GM08714 (cell line): Measurements from ENCODE around the gene THSD4.

Source experiments
- H3K4me3 ChIP-seq: fragments of 200-500 bp; sonication (Bioruptor generic); 2 replicates; pipeline ENCODE4 v1.5.1; 2014; ENCODE audit warnings: mild to moderate bottlenecking, low read length, inconsistent platforms
- ZNF274 ChIP-seq: IDR thresholded peaks from 2 replicates; pipeline ENCODE4 v1.6.1; 2012; ENCODE audit warnings: mild to moderate bottlenecking, low read depth, low read length

Gene THSD4

GRCh38 chr15:71089801-71090200 lies 25.5 kb upstream of the THSD4 start:
- no peak for TF ChIP-seq ZNF274
- no peak overlapping the region for H3K4me3 ChIP-seq

GRCh38 chr15:71091601-71092000 lies 23.7 kb upstream of the THSD4 start:
- TF ChIP-seq ZNF274: no peak
- no peak overlapping the region for H3K4me3 ChIP-seq

GRCh38 chr15:71092056-71092600 lies 23.1 kb upstream of the THSD4 start:
- TF ChIP-seq ZNF274: no peak
- H3K4me3 ChIP-seq: no peak overlapping the region

- no peak for TF ChIP-seq ZNF274
Observed at GRCh38 chr15:71093054-71094024, 21.9 kb upstream of the THSD4 start.

GRCh38 chr15:71094137-71094536 lies 21.1 kb upstream of the THSD4 start:
- no peak overlapping the region for H3K4me3 ChIP-seq
- TF ChIP-seq ZNF274: no peak

More at GRCh38 chr15:71093054-71094024, 21.9 kb upstream of the THSD4 start:
- H3K4me3 ChIP-seq: no peak overlapping the region

GRCh38 chr15:71096676-71097075 lies 18.6 kb upstream of the THSD4 start:
- no peak for TF ChIP-seq ZNF274
- H3K4me3 ChIP-seq: no peak overlapping the region

GRCh38 chr15:71097890-71098289 lies 17.4 kb upstream of the THSD4 start:
- no peak for TF ChIP-seq ZNF274
- no peak overlapping the region for H3K4me3 ChIP-seq

GRCh38 chr15:71098920-71099319 lies 16.4 kb upstream of the THSD4 start:
- no peak for TF ChIP-seq ZNF274
- no peak overlapping the region for H3K4me3 ChIP-seq

- H3K4me3 ChIP-seq: no peak overlapping the region
- TF ChIP-seq ZNF274: no peak
Observed at GRCh38 chr15:71103102-71103676, 12.1 kb upstream of the THSD4 start.

GRCh38 chr15:71104636-71105035 lies 10.6 kb upstream of the THSD4 start:
- H3K4me3 ChIP-seq: no peak overlapping the region
- TF ChIP-seq ZNF274: no peak

- no peak overlapping the region for H3K4me3 ChIP-seq
- no peak for TF ChIP-seq ZNF274
Observed at GRCh38 chr15:71105444-71105843, 9.8 kb upstream of the THSD4 start.

GRCh38 chr15:71106802-71107500 lies 8.3 kb upstream of the THSD4 start:
- no peak overlapping the region for H3K4me3 ChIP-seq
- no peak for TF ChIP-seq ZNF274

GRCh38 chr15:71107501-71107815 lies 7.8 kb upstream of the THSD4 start:
- H3K4me3 ChIP-seq: no peak overlapping the region

GRCh38 chr15:71109130-71109529 lies 6.1 kb upstream of the THSD4 start:
- TF ChIP-seq ZNF274: no peak
- no peak overlapping the region for H3K4me3 ChIP-seq

More at GRCh38 chr15:71107501-71107815, 7.8 kb upstream of the THSD4 start:
- no peak for TF ChIP-seq ZNF274
